Spleen (tissue), 13 donors: ENCODE measurements around the gene HSF2. TPM values are rescaled to one million over a fixed set of nuclear protein-coding genes. Genes with fewer than 3 reads are reported as not detected.

Experiments used
- DNase-seq: peaks from one replicate; pipeline ENCODE4 v3.0.0-alpha.2; 2020
- H3K27ac ChIP-seq, 8 donors: fragments of 200-600 bp; sonication (generic) in 7 of 8; 1 replicate in 4 of 8; 2 replicates in 4 of 8; pipeline versions ENCODE4 v1.5.0 to v1.8.0; 2016 to 2021; ENCODE audit warnings: inconsistent platforms in 4 of 8, mild to moderate bottlenecking in 4 of 8, moderate library complexity in 1 of 8
- H3K27me3 ChIP-seq, 7 donors: fragments of 200-600 bp; sonication (generic) in 6 of 7; replicated peaks in 1 of 7; 1 replicate in 4 of 7; 2 replicates in 3 of 7; pipeline versions ENCODE4 v1.5.0 to v1.8.0; 2016 to 2021; ENCODE audit warnings: inconsistent platforms in 3 of 7, mild to moderate bottlenecking in 1 of 7
- H3K36me3 ChIP-seq, 6 donors: fragments of 200-600 bp; sonication (generic) in 5 of 6; 1 replicate in 4 of 6; 2 replicates in 2 of 6; pipeline versions ENCODE4 v1.5.0 to v1.8.0; 2016 to 2021; ENCODE audit warnings: inconsistent platforms in 2 of 6
- H3K4me1 ChIP-seq, 6 donors: fragments of 200-600 bp; sonication (generic) in 5 of 6; 1 replicate in 3 of 6; 2 replicates in 3 of 6; pipeline versions ENCODE4 v1.5.0 to v1.8.0; 2016 to 2021; ENCODE audit warnings: inconsistent platforms in 3 of 6
- H3K4me3 ChIP-seq, 8 donors: fragments of 200-600 bp; sonication (generic) in 7 of 8; 1 replicate in 4 of 8; 2 replicates in 4 of 8; pipeline versions ENCODE4 v1.5.0 to v1.8.0; 2016 to 2021; ENCODE audit warnings: inconsistent platforms in 4 of 8, mild to moderate bottlenecking in 4 of 8, moderate library complexity in 2 of 8
- H3K9me3 ChIP-seq, 8 donors: fragments of 200-600 bp; sonication (generic) in 7 of 8; 1 replicate in 4 of 8; 2 replicates in 4 of 8; pipeline versions ENCODE4 v1.5.0 to v1.8.0; 2016 to 2021; ENCODE audit warnings: inconsistent platforms in 4 of 8
- CTCF ChIP-seq, 11 experiments: fragments of 200-600 bp in 7 of 11; fragments of 450-650 bp in 4 of 11; sonication (generic) in 4 of 11; IDR thresholded peaks in 8 of 11; conservative IDR thresholded peaks in 3 of 11; 1 replicate in 7 of 11; 2 replicates in 4 of 11; pipeline versions ENCODE4 v1.4.0 to v1.8.0; 2016 to 2021; ENCODE audit warnings: antibody characterized with exemption in 11 of 11, inconsistent platforms in 4 of 11, mild to moderate bottlenecking in 1 of 11
- POLR2A ChIP-seq, 3 donors: fragments of 450-650 bp; IDR thresholded peaks; one replicate each; pipeline ENCODE4 v1.5.1; 2017; ENCODE audit warnings: antibody characterized with exemption in 3 of 3, mild to moderate bottlenecking in 1 of 3
- POLR2AphosphoS5 ChIP-seq, 3 donors: sonication (generic); formaldehyde crosslinking; IDR thresholded peaks; one replicate each; pipeline ENCODE4 v1.5.1; 2017; ENCODE audit warnings: antibody characterized with exemption in 3 of 3
- WGBS, 5 donors: extraction: QIAGEN DNeasy Blood & Tissue Kit in 3 of 5; methylation state at CpG; one replicate each; pipeline versions ENCODE4 v1.1.5 to v1.1.7; 2013 to 2018; 5-methylcytosine and 5-hydroxymethylcytosine counted together
- intact Hi-C: fragments of 100-400 bp; cut with DNase I; formaldehyde crosslinking; loops from one replicate; pipeline ENCODE4 v1.15.0; 2023; ENCODE audit warnings: low total_unique reads
- long read RNA-seq, 2 donors: transcript quantifications; one replicate each; lab custom pipeline, GENCODE V29; 2026
- polyA plus RNA-seq, 3 donors: library from polyadenylated mRNA; stranded (reverse); fragments of 200-250 nt; gene quantifications; one replicate each; pipeline ENCODE4 v1.2.1, GENCODE V29; 2013
- total RNA-seq, 7 donors: library from RNA; depleted of rRNA in 3 of 7; stranded (reverse); fragments of >200 nt in 3 of 7; fragmentation: NEBNext Ultra II Directional in 4 of 7; extraction: Animal tissue kit (Norgen Biotek cat#: 25700) in 4 of 7; gene quantifications; one replicate each; pipeline versions ENCODE4 v1.1.0 to v1.2.1, GENCODE V29; 2016 to 2021
- donor health status: healthy with polysubstance abuse.
- donor health status: DM: no; HTN: no; CAD: no; lungs with moderate emphysema.
- donor health status: DM: no; HTN: no; CAD: no.
- donor health status: Bipolar disorder and iron deficiency.
- donor health status: healthy.
- donor health status: DM: no; HTN: no; CAD: no.
- donor health status: DM: yes; HTN: yes; CAD: no.

Gene HSF2, protein sequence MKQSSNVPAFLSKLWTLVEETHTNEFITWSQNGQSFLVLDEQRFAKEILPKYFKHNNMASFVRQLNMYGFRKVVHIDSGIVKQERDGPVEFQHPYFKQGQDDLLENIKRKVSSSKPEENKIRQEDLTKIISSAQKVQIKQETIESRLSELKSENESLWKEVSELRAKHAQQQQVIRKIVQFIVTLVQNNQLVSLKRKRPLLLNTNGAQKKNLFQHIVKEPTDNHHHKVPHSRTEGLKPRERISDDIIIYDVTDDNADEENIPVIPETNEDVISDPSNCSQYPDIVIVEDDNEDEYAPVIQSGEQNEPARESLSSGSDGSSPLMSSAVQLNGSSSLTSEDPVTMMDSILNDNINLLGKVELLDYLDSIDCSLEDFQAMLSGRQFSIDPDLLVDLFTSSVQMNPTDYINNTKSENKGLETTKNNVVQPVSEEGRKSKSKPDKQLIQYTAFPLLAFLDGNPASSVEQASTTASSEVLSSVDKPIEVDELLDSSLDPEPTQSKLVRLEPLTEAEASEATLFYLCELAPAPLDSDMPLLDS
- total RNA-seq: 10 to 100 TPM in 5 of 7 donors, 1 to 10 TPM in 2; 7.5 to 18.2 (median 14.9) TPM
- 10 to 100 TPM in 1 of 3 donors, 1 to 10 TPM in 2; 8.5 to 11.2 (median 9.4) TPM for polyA plus RNA-seq
- long read RNA-seq, donor 1, partial matches to known transcripts: 0 of 1 reads
- long read RNA-seq, donor 1, other reads (novel, unspliced or antisense): 0 of 1 reads
- long read RNA-seq, donor 2, partial matches to known transcripts: 71 of 72 reads
- long read RNA-seq, donor 2, other reads (novel, unspliced or antisense): 0 of 72 reads

GRCh38 chr6:122399348-122400120, at the start of gene HSF2:
TSS of gene HSF2 (plus strand) at chr6:122399652. CDS start at chr6:122399738, 86 bp downstream.
- 0 to 1% (median 0%) methylated on average over 23 to 82 of the region's 82 CpGs for WGBS, 5 donors
- Histone ChIP-seq H3K27ac (peak within 1 kb of the TSS; percentile 69 to 90 (median 84)), H3K27me3 (no peaks in the 10 kb centered on the region), H3K9me3 (no peaks in the 10 kb centered on the region), H3K4me3 (peak within 1 kb of the TSS; percentile 69 to 97 (median 86)), H3K36me3 (no peaks in the 10 kb centered on the region), H3K4me1 (peaks cover 10 to 54% (median 18%) of the 10 kb centered on the region in 6 donors)
- intact Hi-C loops: no loop called here
- TF ChIP-seq POLR2A (IDR thresholded peaks at IDR 0.05) (no peak), CTCF (IDR thresholded peaks at IDR 0.05 in 8 of 11, conservative IDR thresholded peaks at IDR 0.05 in 3 of 11) (peak in 8 of 11 experiments; percentile 22 to 67 (median 50)), POLR2AphosphoS5 (IDR thresholded peaks at IDR 0.05) (peak; percentile 67 to 84 (median 84))
- peak; percentile 98 for DNase-seq

DNA sequence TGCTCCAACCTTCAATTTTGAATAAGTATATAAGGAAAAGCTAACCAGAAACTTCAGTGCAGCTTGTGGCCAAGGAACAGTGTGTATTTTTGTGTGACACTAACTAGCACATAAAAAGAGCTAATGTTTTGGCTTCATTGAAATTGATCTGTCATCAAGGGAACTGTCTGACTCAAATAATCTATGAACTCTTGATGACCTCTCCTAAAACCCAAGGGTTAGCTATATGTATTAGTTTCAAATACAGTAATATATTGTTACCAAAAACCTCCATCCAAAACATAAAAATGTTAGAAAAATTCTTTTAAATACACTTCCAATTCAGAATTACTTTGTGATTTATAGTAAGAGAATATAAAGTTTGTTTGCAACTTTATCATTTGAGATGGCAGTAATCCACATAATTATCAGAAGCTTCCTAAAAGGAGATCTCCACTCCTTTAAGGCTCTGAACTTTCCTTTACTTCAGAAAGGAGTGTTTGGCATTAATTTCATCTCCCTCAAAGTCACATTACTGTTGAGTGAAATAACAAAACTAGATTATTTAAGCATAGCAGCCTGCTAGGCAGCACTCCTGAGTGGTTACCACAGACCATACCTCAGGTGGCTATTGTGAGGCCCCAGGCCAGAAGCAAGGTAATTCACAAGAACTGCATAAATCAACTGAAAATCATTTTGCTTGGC, 46.3 kb upstream of the HSF2 start:
- H3K9me3 ChIP-seq: no peaks in the 10 kb centered on the region
- H3K4me1 ChIP-seq: no peaks in the 10 kb centered on the region
- TF ChIP-seq POLR2A (IDR thresholded peaks at IDR 0.05): no peak
- no peak for TF ChIP-seq POLR2AphosphoS5 (IDR thresholded peaks at IDR 0.05)
- no peak for TF ChIP-seq CTCF (IDR thresholded peaks at IDR 0.05 in 8 of 11, conservative IDR thresholded peaks at IDR 0.05 in 3 of 11)
- DNase-seq: no peak
- H3K27ac ChIP-seq: no peak overlapping the region
- no peaks in the 10 kb centered on the region for H3K36me3 ChIP-seq
- no peaks in the 10 kb centered on the region for H3K27me3 ChIP-seq
- intact Hi-C loops: no loop called here
- no peak overlapping the region for H3K4me3 ChIP-seq

DNA sequence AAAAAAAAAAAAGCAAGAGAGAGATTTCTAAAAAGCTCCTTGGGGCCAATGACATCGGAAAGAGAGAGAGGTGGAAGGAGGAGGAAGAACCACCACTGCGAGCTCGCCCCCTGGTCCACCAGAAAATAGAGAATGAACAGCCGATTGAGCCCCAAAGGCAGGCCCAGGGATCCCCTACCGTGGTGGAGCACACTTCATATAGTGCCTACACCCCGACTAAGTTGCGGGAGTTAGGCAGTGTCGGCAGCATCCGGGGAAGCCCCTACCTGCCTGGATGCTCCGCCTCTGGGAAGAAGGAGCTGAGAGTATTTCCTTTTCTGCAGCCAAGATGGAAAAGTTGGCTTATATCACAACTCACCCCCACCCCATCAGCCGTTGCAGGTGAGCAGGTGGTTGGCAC, 38.6 kb upstream of the HSF2 start:
- Histone ChIP-seq H3K4me3 (no peak overlapping the region), H3K27me3 (peaks cover 0 to 9% (median 0%) of the 10 kb centered on the region in 7 donors), H3K4me1 (no peaks in the 10 kb centered on the region), H3K27ac (no peak overlapping the region), H3K9me3 (no peaks in the 10 kb centered on the region), H3K36me3 (no peaks in the 10 kb centered on the region)
- TF ChIP-seq POLR2A (IDR thresholded peaks at IDR 0.05): no peak
- TF ChIP-seq POLR2AphosphoS5 (IDR thresholded peaks at IDR 0.05): no peak
- TF ChIP-seq CTCF (IDR thresholded peaks at IDR 0.05 in 8 of 11, conservative IDR thresholded peaks at IDR 0.05 in 3 of 11): no peak
- 76 to 84% (median 78%) methylated on average over 11 of the region's 11 CpGs for WGBS, 5 donors
- no peak for DNase-seq
- intact Hi-C loops: no loop called here
